ENCODE results near the gene LACTBL1. TPM values are rescaled to one million over a fixed set of nuclear protein-coding genes. Genes with fewer than 3 reads are reported as not detected.

LACTBL1 gene, protein sequence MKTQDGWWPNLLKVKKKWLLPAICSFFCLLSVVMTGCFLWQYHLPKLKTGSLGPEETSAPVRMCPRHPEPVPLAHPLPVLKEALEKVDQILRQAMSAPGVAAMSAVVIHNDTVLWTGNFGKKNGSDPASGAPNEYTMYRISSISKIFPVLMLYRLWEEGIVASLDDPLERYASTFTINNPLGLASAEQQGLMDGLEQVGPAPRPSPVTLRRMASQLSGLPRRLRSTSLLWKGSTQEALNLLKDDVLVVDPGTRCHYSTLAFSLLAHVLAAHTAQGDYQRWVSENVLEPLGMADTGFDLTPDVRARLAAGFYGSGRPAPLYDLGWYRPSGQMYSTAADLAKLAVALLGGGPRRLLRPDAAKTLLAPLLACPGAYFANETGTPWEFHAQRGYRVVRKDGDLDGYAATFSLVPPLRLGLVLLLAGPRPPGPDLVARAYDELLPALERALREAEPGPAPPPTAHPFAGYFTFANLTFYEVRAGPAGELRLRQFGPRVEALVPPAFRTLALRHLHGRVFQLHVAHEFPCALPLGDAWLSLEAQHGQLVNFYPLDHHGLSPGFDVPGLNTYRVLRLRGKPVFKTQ
- not detected for total RNA-seq

DNA sequence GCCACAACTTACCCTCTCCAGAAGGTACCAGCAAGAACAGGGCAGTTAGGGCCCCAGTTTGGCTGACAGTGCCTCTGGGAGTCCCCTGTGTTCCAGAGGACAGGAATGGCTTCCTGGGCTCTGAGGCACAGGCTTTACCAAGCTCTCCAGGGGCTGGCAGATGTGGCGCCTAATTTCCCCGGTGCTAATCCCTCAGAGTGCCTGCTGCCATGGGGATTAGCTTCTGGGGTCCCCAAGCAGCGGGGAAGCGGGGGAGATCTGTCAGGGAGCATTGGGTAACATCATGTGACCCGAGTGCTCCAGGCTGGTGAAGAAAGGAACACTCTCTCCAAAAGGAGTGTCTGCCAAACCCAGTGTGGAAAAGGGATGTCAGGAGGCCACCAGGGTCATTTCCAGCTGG, at the start of gene LACTBL1:
TSS of gene LACTBL1 (minus strand) at position 107 of the 400 bp plus-strand sequence. CDS start 550 bp downstream, outside the sequence.
- Histone ChIP-seq H3K4me1 (peaks cover 0 to 5% (median 0%) of the 10 kb centered on the region in 4 donors), H3K27me3 (no peaks in the 10 kb centered on the region), H3K36me3 (no peaks in the 10 kb centered on the region), H3K4me3 (no peak within 1 kb of the TSS), H3K27ac (no peak within 1 kb of the TSS), H3K9me3 (no peaks in the 10 kb centered on the region)
- TF ChIP-seq POLR2A (IDR thresholded peaks at IDR 0.05) (no peak), CTCF (IDR thresholded peaks at IDR 0.05) (no peak)
- no peak for DNase-seq

DNA sequence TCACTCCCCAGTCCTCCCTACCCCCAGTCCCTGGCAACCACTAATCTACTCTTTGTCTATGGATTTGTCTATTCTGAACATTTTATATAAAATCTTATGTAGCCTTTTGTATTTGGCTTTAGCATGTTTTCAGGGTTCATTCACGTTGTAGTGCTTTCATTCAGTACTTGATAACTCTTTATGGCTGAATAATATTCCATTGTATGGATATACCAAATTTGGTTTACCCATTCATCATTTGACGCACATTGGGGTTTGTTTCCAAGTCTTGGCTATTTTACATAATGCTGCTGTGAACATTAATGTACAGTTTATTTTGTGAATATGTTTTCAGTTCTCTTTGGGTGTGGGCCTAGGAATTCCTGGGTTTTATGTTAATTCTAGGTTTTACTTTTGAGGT, 49.2 kb upstream of the LACTBL1 start:
- H3K4me3 ChIP-seq, result no peak overlapping the region
- no peaks in the 10 kb centered on the region for H3K36me3 ChIP-seq
- H3K4me1 ChIP-seq, result peaks cover 0 to 9% (median 0%) of the 10 kb centered on the region in 4 donors
- no peaks in the 10 kb centered on the region for H3K27me3 ChIP-seq
- peaks cover 0 to 4% (median 0%) of the 10 kb centered on the region in 4 donors for H3K9me3 ChIP-seq
- no peak for DNase-seq
- no peak overlapping the region for H3K27ac ChIP-seq
- TF ChIP-seq POLR2A (IDR thresholded peaks at IDR 0.05) (no peak), CTCF (IDR thresholded peaks at IDR 0.05) (no peak)

GRCh38 chr1:23020706-23021405, 48.2 kb upstream of the LACTBL1 start:
- Histone ChIP-seq H3K27ac (peak overlapping the region in 1 of 4 donors; percentile 35), H3K36me3 (no peaks in the 10 kb centered on the region), H3K27me3 (no peaks in the 10 kb centered on the region), H3K4me1 (peaks cover 0 to 9% (median 0%) of the 10 kb centered on the region in 4 donors), H3K9me3 (peaks cover 0 to 4% (median 0%) of the 10 kb centered on the region in 4 donors), H3K4me3 (peak overlapping the region; percentile 73 to 96 (median 82))
- no peak for DNase-seq
- no peak for TF ChIP-seq POLR2A (IDR thresholded peaks at IDR 0.05)
- no peak for TF ChIP-seq CTCF (IDR thresholded peaks at IDR 0.05)

DNA sequence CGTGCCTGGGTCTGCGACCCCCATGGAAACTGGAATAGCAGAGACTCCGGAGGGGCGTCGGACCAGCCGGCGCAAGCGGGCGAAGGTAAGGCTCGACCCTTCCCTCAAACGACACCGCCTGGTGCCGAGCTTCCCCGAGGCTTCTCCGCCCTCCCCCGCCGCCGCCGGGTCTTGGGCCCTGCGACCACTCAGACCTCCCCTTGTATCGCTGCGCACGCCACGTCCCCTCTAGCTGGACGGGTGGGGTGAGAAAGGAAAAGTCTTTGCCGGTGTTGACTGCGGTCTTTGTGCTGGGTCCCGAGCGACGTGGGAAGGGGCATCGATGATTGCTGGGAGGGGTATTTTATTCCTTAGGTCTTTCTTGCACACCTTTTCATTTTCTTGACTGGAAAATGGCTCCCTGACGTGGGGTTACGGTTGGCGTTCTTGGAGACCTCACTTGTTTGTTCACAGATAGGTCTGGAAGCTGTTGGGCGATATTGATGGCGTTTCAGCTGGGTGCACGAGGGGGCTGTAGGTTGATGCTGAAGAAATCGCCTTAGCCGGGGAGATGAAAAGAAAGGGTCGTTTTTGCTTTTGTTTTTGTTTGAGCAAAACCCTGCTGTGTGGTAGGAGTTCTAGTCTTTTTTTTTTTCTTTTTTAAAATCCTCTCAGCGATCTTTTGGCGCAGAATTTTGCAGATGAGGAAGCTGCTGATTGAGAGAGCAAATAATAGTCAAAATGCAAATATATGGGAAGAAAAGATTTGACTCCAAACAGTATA, 47.4 kb upstream of the LACTBL1 start:
- no peaks in the 10 kb centered on the region for H3K36me3 ChIP-seq
- H3K27ac ChIP-seq, result peak overlapping the region; percentile 84 to 91 (median 86)
- peak overlapping the region; percentile 73 to 96 (median 82) for H3K4me3 ChIP-seq
- DNase-seq, result peak; percentile 35 to 64 (median 50)
- peaks cover 0 to 4% (median 0%) of the 10 kb centered on the region in 4 donors for H3K9me3 ChIP-seq
- peaks cover 0 to 9% (median 0%) of the 10 kb centered on the region in 4 donors for H3K4me1 ChIP-seq
- no peaks in the 10 kb centered on the region for H3K27me3 ChIP-seq
- TF ChIP-seq CTCF (IDR thresholded peaks at IDR 0.05) (no peak), POLR2A (IDR thresholded peaks at IDR 0.05) (no peak)

Measured in Peyer's patch (tissue), 4 donors.